Body of pancreas (tissue), 4 donors: ENCODE data around the gene ELL2. TPM values are rescaled to one million over a fixed set of nuclear protein-coding genes. Genes with fewer than 3 reads are reported as not detected.
A peak's percentile ranks its signal among the peaks of the same experiment; 100 is the strongest.

Source experiments
- ATAC-seq: fragments of 150-250 bp; one replicate; pipeline ENCODE4 v1.9.1; 2016
- DNase-seq, 4 donors: peaks; one replicate each; pipeline ENCODE4 v3.0.0-alpha.2; 2019
- H3K27ac ChIP-seq, 4 donors: fragments of 200-600 bp; sonication (generic); 1 replicate in 3 of 4; 2 replicates in 1 of 4; pipeline versions ENCODE4 v1.5.1 to v1.6.1; 2016 to 2019; ENCODE audit warnings: mild to moderate bottlenecking in 1 of 4, mixed read lengths in 1 of 4, moderate library complexity in 1 of 4
- H3K27me3 ChIP-seq, 2 donors: fragments of 200-600 bp; sonication (generic); one replicate each; pipeline ENCODE4 v1.6.0; 2016; ENCODE audit warnings: mild to moderate bottlenecking in 1 of 2
- H3K36me3 ChIP-seq, 2 donors: fragments of 200-600 bp; sonication (generic); replicated peaks in 1 of 2; 2 replicates each; pipeline ENCODE4 v1.5.1; 2016; ENCODE audit warnings: low read depth in 2 of 2; ENCODE audit not compliant: insufficient read depth in 1 of 2
- H3K4me1 ChIP-seq: fragments of 200-600 bp; sonication (generic); one replicate; pipeline ENCODE4 v1.6.0; 2016
- H3K4me3 ChIP-seq, 2 donors: fragments of 200-600 bp; sonication (generic); 1 replicate in 1 of 2; 2 replicates in 1 of 2; pipeline ENCODE4 v1.5.1; 2016 to 2019
- H3K9me3 ChIP-seq, 3 donors: fragments of 200-600 bp; sonication (generic); 1 replicate in 2 of 3; 2 replicates in 1 of 3; pipeline ENCODE4 v1.5.1; 2016
- POLR2A ChIP-seq, 3 donors: fragments of 450-650 bp; IDR thresholded peaks; one replicate each; pipeline ENCODE4 v1.6.1; 2016; ENCODE audit warnings: antibody characterized with exemption in 3 of 3, mild to moderate bottlenecking in 2 of 3
- WGBS, 2 donors: methylation state at CpG; one replicate each; pipeline ENCODE4 v1.1.5; 2017; 5-methylcytosine and 5-hydroxymethylcytosine counted together
- intact Hi-C: fragments of 100-400 bp; cut with DNase I; formaldehyde crosslinking; loops from one replicate; pipeline ENCODE4 v1.15.1; 2023
- total RNA-seq, 2 donors: library from RNA; depleted of rRNA; stranded (reverse); fragments of >200 nt; gene quantifications; one replicate each; pipeline ENCODE4 v1.1.0, GENCODE V29; 2016
- TF ChIP-seq, protein P1 (sequence below), 7 experiments: fragments of 450-650 bp in 4 of 7; fragments of 200-600 bp in 3 of 7; sonication (generic) in 3 of 7; IDR thresholded peaks; one replicate each; pipeline ENCODE4 v1.5.1; 2016 to 2019; ENCODE audit warnings: antibody characterized with exemption in 7 of 7

Gene ELL2
- total RNA-seq, 2 donors from 2014 or later, result 100 to 104 TPM

- ATAC-seq (no peak), DNase-seq (no peak)
- intact Hi-C loops, result no loop called here
- Histone ChIP-seq H3K4me1 (peaks cover 66% of the 10 kb centered on the region), H3K27ac (no peak overlapping the region), H3K36me3 (peaks cover 0 to 2% of the 10 kb centered on the region in 2 donors), H3K4me3 (no peak overlapping the region), H3K9me3 (no peaks in the 10 kb centered on the region), H3K27me3 (no peaks in the 10 kb centered on the region)
- no peak for TF ChIP-seq POLR2A (IDR thresholded peaks at IDR 0.05)
- TF ChIP-seq, protein P1, sequence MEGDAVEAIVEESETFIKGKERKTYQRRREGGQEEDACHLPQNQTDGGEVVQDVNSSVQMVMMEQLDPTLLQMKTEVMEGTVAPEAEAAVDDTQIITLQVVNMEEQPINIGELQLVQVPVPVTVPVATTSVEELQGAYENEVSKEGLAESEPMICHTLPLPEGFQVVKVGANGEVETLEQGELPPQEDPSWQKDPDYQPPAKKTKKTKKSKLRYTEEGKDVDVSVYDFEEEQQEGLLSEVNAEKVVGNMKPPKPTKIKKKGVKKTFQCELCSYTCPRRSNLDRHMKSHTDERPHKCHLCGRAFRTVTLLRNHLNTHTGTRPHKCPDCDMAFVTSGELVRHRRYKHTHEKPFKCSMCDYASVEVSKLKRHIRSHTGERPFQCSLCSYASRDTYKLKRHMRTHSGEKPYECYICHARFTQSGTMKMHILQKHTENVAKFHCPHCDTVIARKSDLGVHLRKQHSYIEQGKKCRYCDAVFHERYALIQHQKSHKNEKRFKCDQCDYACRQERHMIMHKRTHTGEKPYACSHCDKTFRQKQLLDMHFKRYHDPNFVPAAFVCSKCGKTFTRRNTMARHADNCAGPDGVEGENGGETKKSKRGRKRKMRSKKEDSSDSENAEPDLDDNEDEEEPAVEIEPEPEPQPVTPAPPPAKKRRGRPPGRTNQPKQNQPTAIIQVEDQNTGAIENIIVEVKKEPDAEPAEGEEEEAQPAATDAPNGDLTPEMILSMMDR (IDR thresholded peaks at IDR 0.05), result no peak
- WGBS, 2 donors, result 92 to 100% methylated on average over 1 of the region's 1 CpG
Observed at GRCh38 chr5:95938766-95939165, 22.9 kb downstream of the ELL2 start.

DNA sequence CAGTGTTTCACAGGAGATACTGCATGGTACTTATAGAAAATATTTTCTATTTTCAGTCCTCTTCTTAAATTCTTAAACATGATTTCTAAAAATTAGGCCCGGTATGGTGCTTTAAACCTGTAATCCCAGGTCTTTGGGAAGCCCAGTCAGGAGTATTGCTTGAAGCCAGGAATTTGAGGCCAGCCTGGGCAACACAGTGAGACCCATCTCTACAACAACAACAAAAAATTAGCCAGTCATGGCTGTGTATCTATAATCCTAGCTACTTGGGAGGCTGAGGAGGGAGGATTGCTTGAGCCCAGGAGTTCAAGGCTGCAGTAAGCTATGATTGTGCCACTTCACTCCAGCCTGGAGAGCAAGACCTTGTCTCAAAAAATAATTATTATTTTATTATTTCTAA is 23.3 kb downstream of the ELL2 start:
- intact Hi-C loops, result no loop called here
- Histone ChIP-seq H3K4me1 (peaks cover 66% of the 10 kb centered on the region), H3K36me3 (peaks cover 0 to 2% of the 10 kb centered on the region in 2 donors), H3K9me3 (no peaks in the 10 kb centered on the region), H3K27me3 (no peaks in the 10 kb centered on the region), H3K4me3 (no peak overlapping the region), H3K27ac (no peak overlapping the region)
- ATAC-seq (no peak), DNase-seq (no peak)
- WGBS, 2 donors, result 96 to 100% methylated on average over 1 of the region's 1 CpG
- TF ChIP-seq, protein P1 (IDR thresholded peaks at IDR 0.05), result no peak
- TF ChIP-seq POLR2A (IDR thresholded peaks at IDR 0.05), result no peak

- H3K27me3 ChIP-seq, result no peaks in the 10 kb centered on the region
- peaks cover 0 to 2% of the 10 kb centered on the region in 2 donors for H3K36me3 ChIP-seq
- peak overlapping the region in 1 of 4 donors; percentile 3 for H3K27ac ChIP-seq
- no peak for DNase-seq
- no peak overlapping the region for H3K4me3 ChIP-seq
- 32 to 50% methylated on average over 3 of the region's 3 CpGs for WGBS, 2 donors
- no peaks in the 10 kb centered on the region for H3K9me3 ChIP-seq
- TF ChIP-seq, protein P1 (IDR thresholded peaks at IDR 0.05), result no peak
- no peak for TF ChIP-seq POLR2A (IDR thresholded peaks at IDR 0.05)
- peak; percentile 20 for ATAC-seq
- intact Hi-C loops, result no loop called here
- H3K4me1 ChIP-seq, result peaks cover 60% of the 10 kb centered on the region
Observed at GRCh38 chr5:95937607-95938152, 24.0 kb downstream of the ELL2 start.

- Histone ChIP-seq H3K4me1 (peaks cover 65% of the 10 kb centered on the region), H3K4me3 (no peak overlapping the region), H3K27ac (peak overlapping the region in 3 of 4 donors; percentile 3 to 35 (median 13)), H3K9me3 (no peaks in the 10 kb centered on the region), H3K27me3 (no peaks in the 10 kb centered on the region), H3K36me3 (peaks cover 0 to 2% of the 10 kb centered on the region in 2 donors)
- DNase-seq, result no peak
- WGBS, 2 donors, result 22 to 27% methylated on average over 5 of the region's 5 CpGs
- TF ChIP-seq, protein P1 (IDR thresholded peaks at IDR 0.05), result no peak
- TF ChIP-seq POLR2A (IDR thresholded peaks at IDR 0.05), result no peak
- ATAC-seq, result no peak
- intact Hi-C loops, result no loop called here
Observed at GRCh38 chr5:95936812-95937397, 24.7 kb downstream of the ELL2 start.
